HG03521 (cell line): ENCODE measurements around the gene ZNF611.
"Not testable (repeated sequence)": the region's sequence is repeated elsewhere in the genome, so short reads cannot be mapped to it uniquely, and the experiment has no call there.

Experiments used
- ATAC-seq: cut with Tn5 transposase; IDR thresholded peaks from one replicate; pipeline ENCODE4 v1.9.1; 2021; ENCODE audit warnings: mild to moderate bottlenecking, moderate library complexity; ENCODE audit not compliant: unreplicated experiment

Gene ZNF611

DNA sequence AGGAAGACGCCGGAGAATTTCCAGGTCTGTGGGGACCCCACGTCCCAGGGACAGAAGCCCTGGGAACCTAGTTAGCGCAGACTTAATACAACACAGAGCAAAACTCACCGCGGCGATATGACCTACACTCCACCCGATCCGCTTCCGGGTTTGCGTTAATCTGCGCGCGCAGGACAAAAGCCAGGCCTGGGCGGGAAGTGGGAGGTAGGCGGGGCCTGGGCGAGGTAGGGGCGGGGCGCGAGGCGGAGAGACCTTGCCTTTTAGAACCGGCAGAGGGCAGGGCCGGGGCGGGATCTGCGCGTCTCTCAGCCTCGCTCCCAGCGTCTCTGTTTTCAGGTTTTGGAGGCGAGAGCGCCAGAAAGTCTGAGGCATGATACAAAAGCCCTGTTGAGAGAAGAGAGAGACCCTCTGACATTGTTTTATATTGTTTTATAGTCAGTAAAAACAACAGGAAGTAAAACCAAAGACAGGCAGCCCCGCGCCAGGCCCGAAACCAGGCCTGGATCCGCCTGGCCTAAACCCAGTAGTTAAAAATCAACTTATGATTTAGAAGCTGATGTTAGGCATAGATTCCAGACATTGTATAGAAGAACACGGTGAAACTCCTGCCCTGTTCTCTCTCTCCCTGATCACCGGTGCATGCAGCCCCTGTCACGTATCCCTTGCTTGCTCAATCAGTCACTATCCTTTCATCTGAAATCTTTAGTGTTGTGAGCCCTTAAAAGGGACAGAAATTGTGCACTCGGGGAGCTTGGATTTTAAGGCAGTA lies at the start of gene ZNF611:
TSS of gene ZNF611 (minus strand) at position 152 of the 769 bp plus-strand sequence. CDS start 19,150 bp downstream, outside the sequence.
- ATAC-seq = peak; percentile 81

GRCh38 chr19:52782864-52783263 lies 48.0 kb upstream of the ZNF611 start:
- ATAC-seq = not testable (repeated sequence)

DNA sequence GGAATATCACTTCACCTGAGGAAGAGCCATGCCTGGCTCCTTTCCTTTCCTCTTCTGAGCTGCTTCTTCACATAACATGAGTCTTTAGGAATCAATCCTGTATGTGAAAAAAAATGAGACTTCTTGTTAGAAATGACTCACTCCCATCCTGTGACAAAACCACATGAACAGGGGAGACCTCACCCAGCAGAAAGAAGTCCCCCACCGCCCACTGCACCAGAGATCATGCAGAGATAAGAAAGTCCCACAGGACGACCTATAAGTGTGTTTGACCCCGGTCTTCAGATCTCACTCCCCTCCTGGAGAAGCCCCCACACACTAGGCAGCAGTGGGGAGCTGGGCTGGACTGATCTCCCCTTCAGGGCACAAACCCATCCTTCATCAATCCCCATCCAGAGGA lies 44.0 kb upstream of the ZNF611 start:
- ATAC-seq = no peak

DNA sequence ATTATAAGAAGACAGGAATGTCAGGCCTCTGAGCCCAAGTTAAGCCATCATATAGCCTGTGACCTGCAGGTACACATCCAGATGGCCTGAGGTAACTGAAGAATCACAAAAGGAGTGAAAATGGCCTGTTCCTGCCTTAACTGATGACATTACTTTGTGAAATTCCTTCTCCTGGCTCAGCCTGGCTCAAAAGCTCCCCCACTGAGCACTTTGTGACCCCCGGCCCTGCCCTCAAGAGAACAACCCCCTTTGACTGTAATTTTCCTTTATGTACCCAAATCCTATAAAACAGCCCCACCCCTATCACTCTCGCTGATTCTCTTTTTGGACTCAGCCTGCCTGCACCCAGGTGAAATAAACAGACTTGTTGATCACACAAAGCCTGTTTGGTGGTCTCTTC lies 21.6 kb upstream of the ZNF611 start:
- not testable (repeated sequence) for ATAC-seq

DNA sequence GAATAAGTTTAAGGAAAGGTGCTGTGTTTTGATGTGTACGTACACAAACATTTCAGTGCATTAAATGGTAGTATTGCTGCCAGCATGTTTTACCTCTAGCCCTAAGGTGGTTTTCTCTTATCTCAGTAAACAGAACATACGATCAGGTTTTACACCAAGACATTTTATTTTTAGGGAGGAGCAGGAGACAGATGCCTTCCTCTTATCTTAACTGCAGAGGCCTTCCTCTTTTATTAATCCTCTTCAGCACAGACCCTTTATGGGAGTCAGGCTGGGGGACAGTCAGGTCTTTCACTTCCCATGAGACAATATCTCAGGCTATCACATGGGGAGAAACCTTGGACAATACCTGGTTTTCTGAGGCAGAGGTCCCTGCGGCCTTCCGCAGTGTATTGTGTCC lies 14.9 kb upstream of the ZNF611 start:
- no peak for ATAC-seq

DNA sequence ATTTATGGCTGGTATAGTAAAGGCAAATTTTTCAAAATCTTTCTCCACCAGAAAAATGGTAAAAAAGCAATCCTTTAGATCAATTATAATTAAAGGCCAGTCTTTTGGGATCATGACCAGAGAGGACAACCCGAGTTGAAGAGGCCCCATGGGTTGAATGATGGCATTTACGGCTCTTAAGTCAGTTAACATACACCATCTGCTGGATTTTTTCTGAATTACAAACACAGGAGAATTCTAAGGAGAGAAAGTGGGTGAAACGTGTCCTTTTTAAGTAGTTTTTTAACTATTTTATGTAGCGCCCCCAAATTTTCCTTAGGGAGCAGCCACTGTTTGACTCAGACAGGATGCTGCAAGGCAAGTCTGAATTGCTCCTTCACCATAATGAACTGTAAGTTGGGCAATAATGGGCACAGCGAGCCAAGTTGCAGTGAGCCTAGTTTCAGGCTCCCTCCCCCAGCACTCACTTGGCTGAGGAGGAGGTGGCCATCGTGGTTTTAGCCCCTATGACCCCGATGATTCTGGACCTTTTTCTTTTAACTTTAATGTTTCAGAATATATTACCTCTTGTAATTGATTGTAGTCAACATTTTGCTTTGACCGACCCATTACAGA lies 13.6 kb upstream of the ZNF611 start:
- no peak for ATAC-seq

DNA sequence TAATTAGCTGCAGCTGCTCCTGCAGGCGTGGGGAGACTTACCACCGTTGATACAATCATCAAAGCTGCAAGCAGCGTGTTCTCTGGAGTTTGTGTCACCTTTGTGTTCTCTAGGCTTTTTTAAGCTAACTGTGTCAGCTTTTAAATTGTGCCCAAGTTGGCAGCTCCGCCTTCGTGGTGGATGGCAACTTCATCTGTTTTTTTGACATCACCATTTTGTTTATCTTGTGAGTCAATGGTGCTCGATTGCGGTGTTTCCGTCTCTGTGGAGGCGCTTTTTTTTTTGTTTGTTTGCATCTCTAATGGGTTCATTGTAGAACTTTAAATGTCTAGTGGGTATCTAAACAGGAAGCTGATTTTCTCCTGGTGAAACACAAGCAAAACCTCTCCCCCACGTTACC lies 11.1 kb upstream of the ZNF611 start:
- ATAC-seq = not testable (repeated sequence)

GRCh38 chr19:52743091-52743490 lies 8.2 kb upstream of the ZNF611 start:
- ATAC-seq = no peak

DNA sequence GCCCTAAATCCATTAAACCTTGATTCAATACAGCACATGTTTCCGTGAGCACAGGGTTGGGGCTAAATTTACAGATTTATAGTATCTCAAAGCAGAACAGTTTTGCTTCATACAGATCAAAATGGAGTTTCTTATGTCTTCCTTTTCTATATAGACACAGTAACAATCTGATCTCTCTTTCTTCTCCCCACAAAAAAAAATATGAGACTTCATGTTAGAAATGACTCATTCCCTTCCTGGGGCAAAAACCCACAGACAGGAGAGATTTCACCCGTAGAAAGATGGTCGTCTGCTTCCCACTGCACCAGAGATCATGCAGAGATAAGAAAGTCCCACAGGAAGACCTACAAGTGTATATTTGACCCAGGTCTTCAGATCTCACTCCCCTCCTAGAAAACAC lies 7.7 kb upstream of the ZNF611 start:
- ATAC-seq = no peak

GRCh38 chr19:52741951-52742485 lies 7.2 kb upstream of the ZNF611 start:
- no peak for ATAC-seq

DNA sequence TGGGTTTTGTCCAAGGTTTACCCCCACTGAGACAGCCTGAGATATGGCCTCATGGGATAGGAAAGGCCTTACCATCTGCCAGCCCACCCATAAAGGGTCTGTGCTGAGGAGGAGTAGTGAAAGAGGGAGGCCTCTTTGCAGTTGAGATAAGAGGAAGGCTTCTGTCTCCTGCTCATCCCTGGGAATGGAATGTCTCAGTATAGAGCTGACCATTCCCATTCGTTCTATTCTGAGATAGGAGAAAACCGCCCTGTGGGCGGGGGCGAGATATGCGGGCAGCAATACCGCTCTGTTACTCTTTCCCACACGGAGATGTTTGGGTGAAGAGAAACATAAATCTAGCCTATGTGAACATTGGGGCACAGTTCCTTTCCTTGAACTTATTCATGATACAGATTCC lies 6.5 kb upstream of the ZNF611 start:
- not testable (repeated sequence) for ATAC-seq

- ATAC-seq = no peak
These were observed 4.7 kb upstream of the ZNF611 start for GRCh38 chr19:52739576-52739975.

DNA sequence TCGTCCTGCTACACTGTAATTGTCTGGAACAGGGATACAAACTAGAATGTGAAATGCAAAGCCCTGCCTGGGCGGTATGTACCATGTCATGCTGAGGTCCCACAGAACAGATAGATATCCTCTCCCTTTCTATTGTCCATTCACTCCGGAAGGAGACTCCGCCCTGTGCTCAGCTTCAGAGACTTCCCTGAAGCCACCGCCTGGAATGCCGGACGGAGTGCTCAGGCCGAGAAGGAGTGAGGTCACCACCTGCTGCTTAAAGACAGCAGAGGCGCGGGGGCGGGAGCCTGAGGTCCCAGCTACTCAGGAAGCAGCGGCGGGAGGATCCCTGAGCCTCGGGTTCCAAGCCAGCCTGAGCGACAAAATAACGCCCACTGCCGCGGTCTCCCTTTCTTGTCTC lies 890 bp upstream of the ZNF611 start:
- no peak for ATAC-seq

DNA sequence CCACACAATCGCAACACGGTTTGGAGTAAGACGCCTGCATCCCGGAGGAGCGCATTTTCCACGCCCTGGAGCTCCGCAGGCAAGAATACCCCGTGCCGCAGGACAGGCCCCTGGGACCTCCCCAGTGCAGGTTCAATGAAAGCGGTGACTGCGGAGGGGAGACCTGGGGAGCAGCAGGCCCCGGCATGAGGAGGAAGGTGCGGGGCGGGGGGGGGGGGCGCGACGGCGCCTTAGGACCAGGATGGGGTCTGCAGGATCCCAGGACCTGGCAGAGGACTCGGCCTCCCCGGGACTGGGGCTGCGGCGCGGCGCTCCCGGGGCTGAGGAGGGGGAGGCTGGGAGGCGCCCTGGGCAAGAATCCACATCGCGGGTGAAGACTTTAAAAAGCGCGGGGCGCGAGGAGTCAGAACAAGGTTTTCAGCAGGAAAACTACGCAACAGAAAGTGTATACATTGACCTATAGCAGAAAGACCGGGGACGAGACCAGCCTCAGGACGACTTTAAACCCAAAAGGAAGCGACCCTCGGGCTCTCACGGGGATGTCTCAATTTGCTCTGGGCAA lies 432 bp downstream of the ZNF611 start:
- peak; percentile 26 for ATAC-seq

- ATAC-seq = not testable (repeated sequence)
These were observed 8.8 kb downstream of the ZNF611 start for GRCh38 chr19:52726051-52726450.

DNA sequence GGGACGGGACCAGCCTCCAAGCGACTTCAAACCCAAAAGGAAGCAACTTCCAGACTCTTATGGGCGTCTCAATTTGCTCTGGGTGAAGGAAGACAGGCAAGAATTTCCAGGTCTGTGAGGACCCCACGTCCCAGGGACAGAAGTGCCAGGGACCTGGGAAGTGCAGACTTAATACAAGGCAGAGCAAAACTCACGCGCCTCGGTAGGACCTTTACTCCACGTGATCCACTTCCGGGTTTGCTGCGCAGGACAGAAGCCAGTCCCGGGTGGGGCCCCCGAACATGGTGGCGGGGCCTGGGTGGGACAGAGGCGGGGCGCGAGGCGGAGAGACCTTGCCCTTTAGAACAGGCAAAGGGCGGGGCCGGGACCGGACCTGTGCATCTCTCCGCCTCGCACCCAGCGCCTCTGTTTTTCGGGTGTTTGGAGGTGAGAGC lies 9.3 kb downstream of the ZNF611 start:
- ATAC-seq = no peak

GRCh38 chr19:52724701-52725514 lies 9.9 kb downstream of the ZNF611 start:
- no peak for ATAC-seq

DNA sequence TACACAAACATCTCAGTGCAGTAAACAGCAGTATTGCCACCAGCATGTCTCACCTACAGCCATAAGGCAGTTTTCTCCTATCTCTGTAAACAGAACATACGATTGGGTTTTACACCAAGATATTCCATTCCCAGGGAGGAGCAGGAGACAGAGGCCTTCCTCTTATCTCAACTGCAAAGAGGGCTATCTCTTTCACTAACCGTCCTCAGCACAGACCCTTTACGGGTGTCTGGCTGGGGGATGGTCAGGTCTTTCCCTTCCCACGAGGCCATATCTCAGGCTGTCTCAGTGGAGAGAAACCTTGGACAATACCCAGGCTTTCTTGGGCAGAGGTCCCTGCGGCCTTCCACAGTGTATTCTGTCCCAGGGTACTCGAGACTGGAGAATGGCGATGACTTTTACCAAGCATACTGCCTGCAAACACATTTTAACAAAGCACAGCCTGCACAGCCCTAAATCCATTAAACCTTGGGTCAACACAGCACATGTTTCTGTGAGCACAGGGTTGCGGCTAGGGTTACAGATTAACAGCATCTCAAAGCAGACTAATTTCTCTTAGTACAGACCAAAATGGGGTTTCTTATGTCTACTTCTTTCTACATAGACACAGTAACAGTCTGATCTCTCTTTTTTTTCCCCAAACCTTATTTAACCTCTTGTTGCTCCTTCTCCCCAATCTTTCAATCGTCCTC lies 10.8 kb downstream of the ZNF611 start:
- not testable (repeated sequence) for ATAC-seq

DNA sequence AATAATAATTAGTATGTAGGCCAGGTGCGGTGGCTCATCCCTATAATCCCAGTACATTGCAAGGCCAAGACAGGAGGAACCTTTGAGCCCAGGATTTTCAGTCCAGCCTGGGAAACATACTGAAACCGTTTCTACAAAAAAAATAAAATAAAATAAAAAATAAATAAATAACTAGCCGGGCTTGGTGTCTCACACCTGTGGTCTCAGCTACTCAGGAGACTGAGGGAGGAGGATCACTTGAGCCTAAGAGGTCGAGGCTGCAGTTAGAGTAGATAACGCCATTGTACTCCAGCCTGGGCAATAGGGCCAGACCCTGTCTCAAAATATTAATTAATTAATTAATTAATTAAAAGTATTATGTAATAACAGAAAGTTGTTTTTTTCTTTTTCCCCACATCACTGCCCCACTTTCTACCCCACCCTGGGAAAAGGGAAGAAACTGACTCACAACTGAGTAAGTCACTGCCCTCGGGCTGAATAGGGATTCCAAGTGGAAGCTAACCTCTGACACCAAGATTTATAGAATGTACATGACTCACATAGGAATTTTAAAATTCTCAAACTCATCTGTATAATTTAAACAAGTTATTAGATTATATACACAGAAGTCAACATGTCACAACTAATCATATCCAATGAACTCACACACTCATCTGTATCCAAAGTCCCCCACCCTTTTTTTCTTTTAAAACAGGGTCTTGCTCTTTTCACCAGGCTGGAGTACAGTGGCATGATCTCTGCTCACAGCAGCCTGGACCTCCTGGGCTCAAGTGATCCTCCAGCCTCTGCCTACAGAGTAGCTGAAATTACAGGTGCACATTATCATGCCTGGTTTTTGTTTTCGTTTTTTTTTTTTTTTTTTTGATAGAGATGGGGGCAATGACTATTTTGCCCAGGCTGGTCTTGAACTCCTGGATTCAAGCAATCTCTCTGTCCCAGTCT lies 12.5 kb downstream of the ZNF611 start:
- ATAC-seq = no peak
